Neural cell (in vitro differentiated cells): ENCODE data around the gene POU2AF3. TPM values are rescaled to one million over a fixed set of nuclear protein-coding genes. Genes with fewer than 3 reads are reported as not detected.

ENCODE experiments used
- H2AFZ ChIP-seq: fragments of 200-600, 300-800 bp; sonication (generic), shearing (Covaris generic); 2 replicates; pipeline ENCODE4 v1.6.0; 2014; ENCODE audit warnings: low read depth, mild to moderate bottlenecking, antibody characterized with exemption, low read length, moderate library complexity
- H3F3A ChIP-seq: fragments of 200-600 bp; shearing (Covaris generic); 2 replicates; pipeline ENCODE4 v1.6.1; 2016; ENCODE audit warnings: mild to moderate bottlenecking, moderate library complexity, mixed read lengths, antibody characterized with exemption, low read length; ENCODE audit not compliant: insufficient read depth, poor library complexity, severe bottlenecking
- H3K27ac ChIP-seq: fragments of 200-600, 300-800 bp; sonication (generic), shearing (Covaris generic); 2 replicates; pipeline ENCODE4 v1.5.1; 2014; ENCODE audit warnings: mild to moderate bottlenecking, low read length, moderate library complexity
- H3K27me3 ChIP-seq: fragments of 300-800, 200-600 bp; sonication (generic), shearing (Covaris generic); 2 replicates; pipeline ENCODE4 v1.6.0; 2014; ENCODE audit warnings: mild to moderate bottlenecking, low read depth, low read length, moderate library complexity; ENCODE audit not compliant: insufficient read depth
- H3K36me3 ChIP-seq: fragments of 300-800, 200-600 bp; sonication (generic), shearing (Covaris generic); 2 replicates; pipeline ENCODE4 v1.5.1; 2014; ENCODE audit warnings: mild to moderate bottlenecking, antibody characterized with exemption, low read length, moderate library complexity; ENCODE audit not compliant: insufficient read depth
- H3K4me2 ChIP-seq: fragments of 300-800, 200-600 bp; sonication (generic), shearing (Covaris generic); 2 replicates; pipeline ENCODE4 v1.6.0; 2014; ENCODE audit warnings: mild to moderate bottlenecking, low read length
- H3K4me3 ChIP-seq: fragments of 300-800, 200-600 bp; sonication (generic), shearing (Covaris generic); 2 replicates; pipeline ENCODE4 v1.5.1; 2014; ENCODE audit warnings: mild to moderate bottlenecking, low read length, moderate library complexity
- H3K79me2 ChIP-seq: fragments of 200-600 bp; shearing (Covaris generic); replicated peaks from 2 replicates; pipeline ENCODE4 v1.6.0; 2014; ENCODE audit warnings: mild to moderate bottlenecking, low read length, moderate library complexity; ENCODE audit not compliant: insufficient read depth
- H3K9ac ChIP-seq: fragments of 300-800, 200-600 bp; sonication (generic), shearing (Covaris generic); 2 replicates; pipeline ENCODE4 v1.6.1; 2016; ENCODE audit warnings: mild to moderate bottlenecking, low read length, mixed read lengths
- H3K9me2 ChIP-seq: fragments of 200-600 bp; shearing (Covaris generic); 2 replicates; pipeline ENCODE4 v1.6.1; 2016; ENCODE audit warnings: mild to moderate bottlenecking, low read length, mixed read lengths; ENCODE audit not compliant: insufficient read depth
- H3K9me3 ChIP-seq: fragments of 200-600, 300-800 bp; sonication (generic), shearing (Covaris generic); 2 replicates; pipeline ENCODE4 v1.6.1; 2016; ENCODE audit warnings: mild to moderate bottlenecking, mixed run types, low read length, moderate library complexity, mixed read lengths
- H4K20me1 ChIP-seq: fragments of 200-600 bp; shearing (Covaris generic); 2 replicates; pipeline ENCODE4 v1.6.1; 2016; ENCODE audit warnings: mild to moderate bottlenecking, mixed run types; ENCODE audit not compliant: insufficient read depth
- EP300 ChIP-seq: fragments of 450-650 bp; conservative IDR thresholded peaks from 2 replicates; pipeline ENCODE4 v1.6.1; 2014; ENCODE audit warnings: antibody characterized with exemption, mild to moderate bottlenecking, moderate library complexity; ENCODE audit not compliant: poor library complexity, severe bottlenecking
- EZH2 ChIP-seq: fragments of 200-600, 300-800 bp; shearing (Covaris generic), sonication (generic); IDR thresholded peaks from 2 replicates; pipeline ENCODE4 v1.6.1; 2014; ENCODE audit warnings: antibody characterized with exemption, low read length, borderline replicate concordance, mild to moderate bottlenecking; ENCODE audit not compliant: insufficient read depth, poor library complexity, severe bottlenecking
- MXI1 ChIP-seq: fragments of 450-650 bp; conservative IDR thresholded peaks from 2 replicates; pipeline ENCODE4 v1.6.1; 2014; ENCODE audit warnings: antibody characterized with exemption, mild to moderate bottlenecking; ENCODE audit not compliant: poor library complexity, severe bottlenecking
- POLR2AphosphoS5 ChIP-seq: IDR thresholded peaks from 2 replicates; pipeline ENCODE4 v1.6.1; 2012
- RAD21 ChIP-seq: fragments of 450-650 bp; conservative IDR thresholded peaks from 2 replicates; pipeline ENCODE4 v1.6.1; 2014; ENCODE audit warnings: antibody characterized with exemption, mild to moderate bottlenecking, moderate library complexity
- SMC3 ChIP-seq: fragments of 450-650 bp; conservative IDR thresholded peaks from 2 replicates; pipeline ENCODE4 v1.6.1; 2014; ENCODE audit warnings: antibody characterized with exemption, mild to moderate bottlenecking, moderate library complexity; ENCODE audit not compliant: poor library complexity
- TAF1 ChIP-seq: IDR thresholded peaks from 2 replicates; pipeline ENCODE4 v1.6.1; 2012; ENCODE audit warnings: low read depth
- polyA plus RNA-seq: library from polyadenylated mRNA; depleted of rRNA; stranded (reverse); fragments of >200 nt; gene quantifications from 2 replicates; pipeline ENCODE4 v1.2.3, GENCODE V29; 2014
- TF ChIP-seq, protein P1 (sequence below): fragments of 450-650 bp; IDR thresholded peaks from 2 replicates; pipeline ENCODE4 v1.5.1; 2014; ENCODE audit warnings: antibody characterized with exemption, mild to moderate bottlenecking, moderate library complexity; ENCODE audit not compliant: poor library complexity, severe bottlenecking
- TF ChIP-seq, protein P2 (sequence below): IDR thresholded peaks from 2 replicates; pipeline ENCODE4 v1.6.1; 2012; ENCODE audit warnings: borderline replicate concordance

The POU2AF3 gene
- polyA plus RNA-seq, 1 donor from 2014 or later: not detected

- Histone ChIP-seq H3K9me2 (no peaks in the 10 kb centered on the region), H3K79me2 (no peaks in the 10 kb centered on the region), H4K20me1 (no peaks in the 10 kb centered on the region), H3K27me3 (no peaks in the 10 kb centered on the region), H3K4me3 (no peak overlapping the region), H3K9me3 (no peaks in the 10 kb centered on the region), H3K9ac (no peak overlapping the region), H3K27ac (no peak overlapping the region), H2AFZ (no peak overlapping the region), H3F3A (no peaks in the 10 kb centered on the region), H3K4me2 (no peak overlapping the region), H3K36me3 (no peaks in the 10 kb centered on the region)
- no peak for TF ChIP-seq EZH2
- no peak for TF ChIP-seq EP300
- no peak for TF ChIP-seq POLR2AphosphoS5
- no peak for TF ChIP-seq SMC3
- TF ChIP-seq, protein P1, sequence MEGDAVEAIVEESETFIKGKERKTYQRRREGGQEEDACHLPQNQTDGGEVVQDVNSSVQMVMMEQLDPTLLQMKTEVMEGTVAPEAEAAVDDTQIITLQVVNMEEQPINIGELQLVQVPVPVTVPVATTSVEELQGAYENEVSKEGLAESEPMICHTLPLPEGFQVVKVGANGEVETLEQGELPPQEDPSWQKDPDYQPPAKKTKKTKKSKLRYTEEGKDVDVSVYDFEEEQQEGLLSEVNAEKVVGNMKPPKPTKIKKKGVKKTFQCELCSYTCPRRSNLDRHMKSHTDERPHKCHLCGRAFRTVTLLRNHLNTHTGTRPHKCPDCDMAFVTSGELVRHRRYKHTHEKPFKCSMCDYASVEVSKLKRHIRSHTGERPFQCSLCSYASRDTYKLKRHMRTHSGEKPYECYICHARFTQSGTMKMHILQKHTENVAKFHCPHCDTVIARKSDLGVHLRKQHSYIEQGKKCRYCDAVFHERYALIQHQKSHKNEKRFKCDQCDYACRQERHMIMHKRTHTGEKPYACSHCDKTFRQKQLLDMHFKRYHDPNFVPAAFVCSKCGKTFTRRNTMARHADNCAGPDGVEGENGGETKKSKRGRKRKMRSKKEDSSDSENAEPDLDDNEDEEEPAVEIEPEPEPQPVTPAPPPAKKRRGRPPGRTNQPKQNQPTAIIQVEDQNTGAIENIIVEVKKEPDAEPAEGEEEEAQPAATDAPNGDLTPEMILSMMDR: no peak
- TF ChIP-seq, protein P2, sequence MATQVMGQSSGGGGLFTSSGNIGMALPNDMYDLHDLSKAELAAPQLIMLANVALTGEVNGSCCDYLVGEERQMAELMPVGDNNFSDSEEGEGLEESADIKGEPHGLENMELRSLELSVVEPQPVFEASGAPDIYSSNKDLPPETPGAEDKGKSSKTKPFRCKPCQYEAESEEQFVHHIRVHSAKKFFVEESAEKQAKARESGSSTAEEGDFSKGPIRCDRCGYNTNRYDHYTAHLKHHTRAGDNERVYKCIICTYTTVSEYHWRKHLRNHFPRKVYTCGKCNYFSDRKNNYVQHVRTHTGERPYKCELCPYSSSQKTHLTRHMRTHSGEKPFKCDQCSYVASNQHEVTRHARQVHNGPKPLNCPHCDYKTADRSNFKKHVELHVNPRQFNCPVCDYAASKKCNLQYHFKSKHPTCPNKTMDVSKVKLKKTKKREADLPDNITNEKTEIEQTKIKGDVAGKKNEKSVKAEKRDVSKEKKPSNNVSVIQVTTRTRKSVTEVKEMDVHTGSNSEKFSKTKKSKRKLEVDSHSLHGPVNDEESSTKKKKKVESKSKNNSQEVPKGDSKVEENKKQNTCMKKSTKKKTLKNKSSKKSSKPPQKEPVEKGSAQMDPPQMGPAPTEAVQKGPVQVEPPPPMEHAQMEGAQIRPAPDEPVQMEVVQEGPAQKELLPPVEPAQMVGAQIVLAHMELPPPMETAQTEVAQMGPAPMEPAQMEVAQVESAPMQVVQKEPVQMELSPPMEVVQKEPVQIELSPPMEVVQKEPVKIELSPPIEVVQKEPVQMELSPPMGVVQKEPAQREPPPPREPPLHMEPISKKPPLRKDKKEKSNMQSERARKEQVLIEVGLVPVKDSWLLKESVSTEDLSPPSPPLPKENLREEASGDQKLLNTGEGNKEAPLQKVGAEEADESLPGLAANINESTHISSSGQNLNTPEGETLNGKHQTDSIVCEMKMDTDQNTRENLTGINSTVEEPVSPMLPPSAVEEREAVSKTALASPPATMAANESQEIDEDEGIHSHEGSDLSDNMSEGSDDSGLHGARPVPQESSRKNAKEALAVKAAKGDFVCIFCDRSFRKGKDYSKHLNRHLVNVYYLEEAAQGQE: no peak
- TF ChIP-seq RAD21: no peak
- no peak for TF ChIP-seq TAF1
- no peak for TF ChIP-seq MXI1
Measured at GRCh38 chr11:111339758-111340388, 41.5 kb downstream of the POU2AF3 start.

- Histone ChIP-seq H3K9me2 (no peaks in the 10 kb centered on the region), H3F3A (no peaks in the 10 kb centered on the region), H3K27me3 (no peaks in the 10 kb centered on the region), H3K36me3 (no peaks in the 10 kb centered on the region), H3K9ac (no peak overlapping the region), H3K4me2 (no peak overlapping the region), H3K27ac (no peak overlapping the region), H3K79me2 (no peaks in the 10 kb centered on the region), H3K4me3 (no peak overlapping the region), H4K20me1 (no peaks in the 10 kb centered on the region), H2AFZ (no peak overlapping the region), H3K9me3 (no peaks in the 10 kb centered on the region)
- TF ChIP-seq EZH2: no peak
- TF ChIP-seq RAD21: no peak
- TF ChIP-seq TAF1: no peak
- TF ChIP-seq MXI1: no peak
- no peak for TF ChIP-seq SMC3
- TF ChIP-seq, protein P1: no peak
- no peak for TF ChIP-seq POLR2AphosphoS5
- TF ChIP-seq, protein P2: no peak
- TF ChIP-seq EP300: no peak
Measured at GRCh38 chr11:111342329-111342728, 44.0 kb downstream of the POU2AF3 start.
